Activated T-helper 1 cell treated with anti-CD3 and anti-CD28 coated beads, Interleukin-12 subunit alpha, Interleukin-12 subunit beta, Interleukin-2, Interleukin-4 antibody, amounts not matched to agents 30 ng/mL and 10 ng/mL and 1 ng/mL, durations not matched to agents 14 hours and 24 hours and 36 hours (primary cell): ENCODE measurements around the gene PRG3. TPM values are rescaled to one million over a fixed set of nuclear protein-coding genes. Genes with fewer than 3 reads are reported as not detected.
"Not testable (repeated sequence)": the region's sequence is repeated elsewhere in the genome, so short reads cannot be mapped to it uniquely, and the experiment has no call there.

Experiments used
- DNase-seq: peaks from one replicate; pipeline ENCODE4 v3.0.0; 2021; ENCODE audit warnings: low spot score
- H3K27ac Mint-ChIP-seq: one replicate; pipeline ENCODE4 v1.8.0; 2021; ENCODE audit warnings: mild to moderate bottlenecking, mixed read lengths
- H3K27me3 Mint-ChIP-seq: one replicate; pipeline ENCODE4 v1.8.0; 2022; ENCODE audit warnings: mild to moderate bottlenecking, moderate library complexity, mixed read lengths; ENCODE audit not compliant: insufficient read depth
- H3K36me3 Mint-ChIP-seq: one replicate; pipeline ENCODE4 v1.8.0; 2021; ENCODE audit warnings: low read depth, mixed read lengths
- H3K4me1 Mint-ChIP-seq: one replicate; pipeline ENCODE4 v1.8.0; 2021; ENCODE audit warnings: low read depth, mixed read lengths
- H3K4me3 Mint-ChIP-seq: one replicate; pipeline ENCODE4 v1.8.0; 2021; ENCODE audit warnings: mild to moderate bottlenecking, moderate library complexity, mixed read lengths
- H3K9me3 Mint-ChIP-seq: one replicate; pipeline ENCODE4 v1.8.0; 2021; ENCODE audit warnings: mixed read lengths
- intact Hi-C: fragments of 100-400 bp; cut with micrococcal nuclease; formaldehyde crosslinking; loops from one replicate; pipeline ENCODE4 v1.15.1; 2024
- total RNA-seq: library from RNA; stranded (reverse); gene quantifications from 2 replicates; pipeline ENCODE4 v1.2.3, GENCODE V29; 2022

Gene PRG3
- total RNA-seq, 1 donor from 2014 or later, result not detected

DNA sequence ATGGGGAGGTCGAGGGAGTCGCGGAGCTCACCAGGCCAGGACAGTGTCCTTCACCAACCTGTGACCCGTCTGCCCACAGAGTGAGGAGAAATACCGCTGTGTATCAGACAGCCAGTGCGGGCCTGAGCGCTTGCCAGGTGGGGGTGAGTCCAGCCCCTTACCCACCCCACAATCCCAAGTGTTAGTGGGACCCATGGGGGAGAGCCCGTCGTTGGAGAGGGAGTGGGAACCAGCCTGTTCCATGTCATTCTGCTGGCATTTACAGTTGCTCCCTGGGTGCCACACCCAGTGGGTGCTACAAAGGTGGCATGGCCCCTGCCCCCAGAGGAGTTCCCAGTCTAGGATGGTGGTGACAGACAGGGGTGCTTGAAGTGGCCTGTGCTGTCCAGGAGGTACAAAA is 33.6 kb downstream of the PRG3 start:
- Mint-ChIP-seq H3K4me3 (no peak overlapping the region), H3K36me3 (no peaks in the 10 kb centered on the region), H3K27me3 (peaks cover 8% of the 10 kb centered on the region), H3K9me3 (peaks cover 6% of the 10 kb centered on the region), H3K27ac (no peak overlapping the region), H3K4me1 (peaks cover 13% of the 10 kb centered on the region)
- intact Hi-C loops, result loop anchor here (5.0 kb wide), 1 partner anchor 940 kb away; no protein-coding TSS in a partner anchor
- no peak for DNase-seq

DNA sequence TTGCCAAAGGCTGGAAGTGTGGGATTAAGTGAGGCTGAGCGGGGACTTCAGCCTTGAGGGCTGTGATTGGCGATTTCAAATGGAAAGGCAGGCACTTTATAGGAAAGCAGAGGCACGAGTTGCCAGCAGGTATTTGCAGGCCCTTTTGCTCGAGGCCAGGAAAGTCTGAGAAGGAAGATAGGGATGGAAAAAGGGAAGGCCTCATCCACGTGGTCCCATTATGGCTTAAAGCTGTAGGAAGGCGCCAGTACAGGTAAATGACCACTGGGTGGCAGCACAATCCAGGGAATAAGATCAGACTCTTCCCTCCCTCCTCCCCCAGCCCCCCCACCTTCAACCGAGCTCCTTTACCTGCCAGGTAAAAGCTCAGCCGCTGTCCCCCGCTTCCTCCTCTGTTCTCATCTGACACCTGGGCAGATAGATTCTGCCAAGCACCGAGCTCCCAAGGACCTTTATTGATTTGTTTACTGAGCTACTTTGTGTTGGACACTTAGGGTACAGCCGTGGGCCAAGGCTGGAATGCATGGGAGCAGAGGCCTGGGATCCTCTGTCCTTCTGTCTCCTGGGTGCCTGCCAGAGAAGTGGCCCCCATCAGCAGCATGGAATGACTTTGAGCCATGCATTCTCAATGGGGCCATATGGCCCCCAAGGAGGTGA is 35.3 kb downstream of the PRG3 start:
- peaks cover 8% of the 10 kb centered on the region for H3K27me3 Mint-ChIP-seq
- intact Hi-C loops, result loop anchor here (1.0 to 5.0 kb wide), 6 partner anchors 10 to 942 kb away; partner anchors contain the start of gene SSRP1
- H3K27ac Mint-ChIP-seq, result no peak overlapping the region
- DNase-seq, result peak; percentile 33
- H3K36me3 Mint-ChIP-seq, result no peaks in the 10 kb centered on the region
- no peaks in the 10 kb centered on the region for H3K9me3 Mint-ChIP-seq
- H3K4me1 Mint-ChIP-seq, result peaks cover 13% of the 10 kb centered on the region
- no peak overlapping the region for H3K4me3 Mint-ChIP-seq

DNA sequence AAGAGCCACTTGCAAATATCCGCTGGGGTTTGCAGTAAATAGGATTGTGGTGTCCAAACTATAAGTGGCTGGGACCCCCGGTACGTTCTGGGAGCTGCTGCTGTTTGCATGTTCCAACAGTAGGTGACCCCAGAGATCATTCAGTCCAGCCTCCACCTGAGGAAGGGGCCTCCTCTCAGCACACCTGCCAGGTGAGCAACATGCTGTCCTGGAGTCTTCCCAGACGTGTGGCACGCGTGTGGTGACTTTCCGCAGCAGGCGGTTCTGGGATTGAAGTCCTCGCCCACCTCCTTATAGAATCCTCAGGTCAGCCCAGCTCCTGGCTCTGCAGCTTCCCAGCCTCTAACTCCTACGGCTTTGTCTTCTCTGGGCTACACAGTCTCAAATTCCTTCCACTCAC is 36.1 kb downstream of the PRG3 start:
- no peak for DNase-seq
- Mint-ChIP-seq H3K27me3 (peaks cover 8% of the 10 kb centered on the region), H3K9me3 (no peaks in the 10 kb centered on the region), H3K36me3 (no peaks in the 10 kb centered on the region), H3K4me1 (peaks cover 11% of the 10 kb centered on the region), H3K4me3 (no peak overlapping the region), H3K27ac (no peak overlapping the region)
- intact Hi-C loops, result loop anchor here (1.0 to 5.0 kb wide), 6 partner anchors 10 to 942 kb away; partner anchors contain the start of gene SSRP1

DNA sequence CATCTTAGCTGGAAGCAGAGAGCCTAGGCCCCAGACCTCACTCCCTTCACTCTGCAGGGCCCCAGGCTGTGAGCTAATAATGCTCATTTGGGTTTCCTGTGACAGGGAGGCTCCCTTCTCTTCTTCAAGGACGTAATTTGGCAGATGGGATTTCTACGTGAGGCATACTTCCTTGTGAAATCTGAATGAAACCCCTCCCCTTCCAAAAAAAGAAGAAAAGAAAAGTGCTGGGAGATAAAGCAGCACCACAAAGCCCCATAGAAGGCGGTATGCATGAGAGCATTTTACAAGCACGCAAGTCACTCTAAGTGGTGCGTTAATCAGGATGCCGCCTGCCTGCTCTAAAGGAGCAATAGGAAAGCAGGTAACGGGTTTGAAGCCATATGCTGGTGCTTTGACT is 37.1 kb downstream of the PRG3 start:
- DNase-seq, result no peak
- Mint-ChIP-seq H3K36me3 (no peaks in the 10 kb centered on the region), H3K9me3 (no peaks in the 10 kb centered on the region), H3K4me1 (peaks cover 9% of the 10 kb centered on the region), H3K27ac (no peak overlapping the region), H3K27me3 (peaks cover 8% of the 10 kb centered on the region), H3K4me3 (no peak overlapping the region)
- intact Hi-C loops, result no loop called here

DNA sequence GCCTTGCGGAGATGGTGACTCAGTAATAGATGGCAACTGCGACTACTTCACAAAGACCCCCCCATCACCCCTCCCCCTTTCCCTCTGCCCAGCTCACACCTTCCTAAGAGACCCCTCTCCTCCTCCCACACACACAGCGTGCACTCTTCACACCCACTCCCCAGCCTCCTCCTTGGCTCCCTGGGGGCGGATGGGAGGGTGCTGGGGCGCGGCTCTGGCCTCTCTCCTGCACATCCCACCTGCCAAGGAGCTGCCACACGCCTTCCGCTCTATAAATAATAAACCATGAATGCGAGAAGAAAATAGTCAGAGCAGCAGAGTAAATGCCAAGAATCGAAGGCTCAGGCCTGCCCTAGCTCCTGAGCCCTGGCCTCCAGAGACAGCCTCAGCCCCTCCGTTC is 38.2 kb downstream of the PRG3 start:
- Mint-ChIP-seq H3K4me3 (no peak overlapping the region), H3K36me3 (no peaks in the 10 kb centered on the region)

DNA sequence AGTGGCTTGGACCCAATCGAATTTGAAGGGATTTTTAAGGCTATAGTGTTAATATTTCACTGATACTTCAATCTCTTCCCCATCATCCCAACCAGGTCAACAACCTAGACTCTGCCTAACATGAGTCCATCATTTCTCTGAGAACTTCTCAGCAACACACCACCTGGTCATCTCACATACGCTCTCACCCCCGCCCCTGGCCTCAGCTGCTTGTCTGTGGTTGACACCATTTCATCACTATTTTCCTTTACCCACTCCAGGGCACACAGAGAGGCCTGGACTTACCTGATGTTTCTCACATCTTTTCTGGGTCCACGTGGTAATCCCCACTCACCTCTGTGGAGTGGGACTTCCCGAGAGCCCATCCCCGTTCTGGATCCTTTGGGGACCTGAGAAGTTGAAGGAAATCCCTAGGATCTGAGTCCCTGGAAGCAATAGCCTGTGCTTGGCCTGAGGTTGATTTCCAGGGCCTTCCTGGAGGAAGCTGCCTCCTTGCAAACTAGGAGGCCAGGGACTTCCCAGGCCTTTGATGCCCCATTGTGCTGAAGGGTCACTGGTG is 39.6 kb downstream of the PRG3 start:
- Mint-ChIP-seq H3K36me3 (no peaks in the 10 kb centered on the region), H3K27me3 (peaks cover 1% of the 10 kb centered on the region), H3K4me3 (no peak overlapping the region), H3K9me3 (no peaks in the 10 kb centered on the region), H3K4me1 (peaks cover 12% of the 10 kb centered on the region), H3K27ac (no peak overlapping the region)
- intact Hi-C loops, result no loop called here
- no peak for DNase-seq

More for the DNA sequence above, 38.2 kb downstream of the PRG3 start:
- no peak for DNase-seq
- Mint-ChIP-seq H3K9me3 (no peaks in the 10 kb centered on the region), H3K27me3 (peaks cover 1% of the 10 kb centered on the region), H3K27ac (no peak overlapping the region), H3K4me1 (peaks cover 9% of the 10 kb centered on the region)
- intact Hi-C loops, result no loop called here

DNA sequence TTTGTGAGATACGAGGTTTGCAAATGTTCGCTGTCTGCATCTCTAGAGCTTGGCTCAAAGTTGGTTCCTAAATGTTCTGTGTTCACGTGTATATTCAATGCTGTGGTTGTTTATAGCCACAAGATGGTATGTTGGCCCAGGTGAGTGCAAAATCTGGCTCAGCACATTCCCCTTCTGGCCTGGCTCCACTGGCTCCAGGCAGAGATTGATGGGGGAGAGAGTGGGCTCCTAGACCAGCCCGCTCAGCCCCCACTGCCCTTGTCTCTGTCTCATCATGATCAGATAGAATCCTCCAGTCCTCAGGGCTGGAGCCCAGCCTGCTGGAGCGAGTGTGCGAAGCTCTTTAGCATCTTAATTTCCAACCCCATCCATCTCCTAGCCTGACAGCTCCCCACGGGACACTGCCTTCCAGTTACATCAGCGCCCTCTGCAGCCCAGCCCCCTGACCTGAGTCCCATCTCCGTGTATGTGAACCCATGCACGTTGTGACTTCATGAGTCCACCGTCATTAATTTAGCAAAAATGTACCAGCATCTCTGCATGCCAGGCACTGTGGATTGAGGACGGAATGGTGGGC is 40.8 kb downstream of the PRG3 start:
- Mint-ChIP-seq H3K4me1 (peaks cover 11% of the 10 kb centered on the region), H3K36me3 (peaks cover 3% of the 10 kb centered on the region), H3K27me3 (peaks cover 1% of the 10 kb centered on the region), H3K4me3 (no peak overlapping the region), H3K9me3 (no peaks in the 10 kb centered on the region), H3K27ac (no peak overlapping the region)
- no peak for DNase-seq
- intact Hi-C loops, result no loop called here

DNA sequence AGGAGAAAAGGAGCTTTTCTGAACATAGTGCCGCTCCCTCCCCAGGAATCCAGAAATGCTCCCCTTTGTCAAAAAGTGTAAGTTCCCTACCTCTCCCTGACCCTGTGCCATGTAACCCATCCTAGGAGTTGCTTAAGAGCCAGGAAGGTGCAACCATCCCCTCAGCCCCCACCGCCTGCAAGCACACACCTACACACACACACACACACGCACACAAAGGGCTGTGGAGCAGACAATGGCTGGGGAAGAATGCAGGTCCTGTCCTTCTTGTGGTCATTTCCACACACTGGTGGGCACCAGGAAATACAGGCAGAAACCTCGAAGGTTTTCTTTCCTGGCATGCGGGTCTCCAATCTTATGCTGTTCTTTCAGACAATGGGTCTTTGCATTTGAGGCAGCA is 41.6 kb downstream of the PRG3 start:
- H3K27me3 Mint-ChIP-seq, result peaks cover 1% of the 10 kb centered on the region
- H3K9me3 Mint-ChIP-seq, result no peaks in the 10 kb centered on the region
- H3K36me3 Mint-ChIP-seq, result peaks cover 6% of the 10 kb centered on the region
- DNase-seq, result no peak
- no peak overlapping the region for H3K4me3 Mint-ChIP-seq
- no peak overlapping the region for H3K27ac Mint-ChIP-seq
- H3K4me1 Mint-ChIP-seq, result peaks cover 19% of the 10 kb centered on the region
- intact Hi-C loops, result loop anchor here (5.0 to 10.0 kb wide), 2 partner anchors 455 to 1238 kb away; partner anchors contain the start of genes LPXN and ZFP91

DNA sequence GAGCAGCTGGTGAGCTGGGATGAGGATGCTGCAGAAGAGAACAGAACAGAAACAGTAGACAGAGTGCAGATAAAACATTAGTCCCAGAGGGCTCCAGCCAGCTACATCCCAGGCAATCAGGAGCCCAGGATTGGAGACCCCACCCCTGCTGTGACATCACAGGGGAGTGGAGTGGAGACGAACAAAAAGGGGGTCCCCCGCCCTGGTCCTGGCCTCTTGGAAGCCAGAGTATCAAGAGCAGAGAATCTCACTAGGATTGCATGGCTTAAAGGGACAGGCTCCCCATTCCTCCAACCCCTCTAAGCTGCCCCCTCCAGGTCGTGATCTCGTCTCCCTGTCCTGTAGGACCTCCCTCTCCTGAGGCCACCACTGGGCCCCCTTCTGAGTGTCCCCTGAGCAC is 42.8 kb downstream of the PRG3 start, which contains the start of gene P2RX3:
Gene P2RX3 (plus strand): TSS at position 211 of the 400 bp plus-strand sequence. CDS start 199 bp downstream, outside the sequence.
- intact Hi-C loops, result loop anchor here (5.0 to 10.0 kb wide), 2 partner anchors 457 to 1239 kb away; partner anchors contain the start of genes LPXN and ZFP91
- H3K27ac Mint-ChIP-seq, result peak within 1 kb of the TSS; percentile 15
- H3K9me3 Mint-ChIP-seq, result no peaks in the 10 kb centered on the region
- H3K4me3 Mint-ChIP-seq, result peak within 1 kb of the TSS; percentile 12
- no peak for DNase-seq
- H3K27me3 Mint-ChIP-seq, result peaks cover 1% of the 10 kb centered on the region
- peaks cover 31% of the 10 kb centered on the region for H3K4me1 Mint-ChIP-seq
- H3K36me3 Mint-ChIP-seq, result peaks cover 15% of the 10 kb centered on the region

DNA sequence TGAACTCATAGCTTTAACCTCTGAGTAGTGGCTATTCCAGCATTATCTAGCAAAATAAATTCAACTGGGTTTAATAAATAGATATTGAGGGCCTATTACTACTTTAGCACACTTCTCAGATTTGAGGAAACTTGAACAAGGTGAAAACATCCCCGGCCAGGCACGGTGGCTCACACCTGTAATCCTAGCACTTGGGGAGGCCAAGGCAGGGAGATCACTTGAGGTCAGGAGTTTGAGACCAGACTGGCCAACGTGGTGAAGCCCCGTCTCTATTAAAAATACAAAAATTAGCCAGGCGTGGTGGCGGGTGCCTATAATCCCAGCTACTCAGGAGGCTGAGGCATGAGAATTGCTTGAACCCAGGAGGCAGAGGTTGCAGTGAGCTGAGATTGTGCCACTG is 44.1 kb downstream of the PRG3 start:
- H3K4me3 Mint-ChIP-seq, result peak overlapping the region; percentile 92
- not testable (repeated sequence) for DNase-seq, H3K9me3 Mint-ChIP-seq, H3K27me3 Mint-ChIP-seq
- peaks cover 34% of the 10 kb centered on the region for H3K4me1 Mint-ChIP-seq
- peaks cover 21% of the 10 kb centered on the region for H3K36me3 Mint-ChIP-seq
- intact Hi-C loops, result loop anchor here (1.0 to 10.0 kb wide), 5 partner anchors 88 to 1240 kb away; partner anchors contain the start of genes CLP1, LPXN, TIMM10 and ZFP91
- H3K27ac Mint-ChIP-seq, result peak overlapping the region; percentile 99

DNA sequence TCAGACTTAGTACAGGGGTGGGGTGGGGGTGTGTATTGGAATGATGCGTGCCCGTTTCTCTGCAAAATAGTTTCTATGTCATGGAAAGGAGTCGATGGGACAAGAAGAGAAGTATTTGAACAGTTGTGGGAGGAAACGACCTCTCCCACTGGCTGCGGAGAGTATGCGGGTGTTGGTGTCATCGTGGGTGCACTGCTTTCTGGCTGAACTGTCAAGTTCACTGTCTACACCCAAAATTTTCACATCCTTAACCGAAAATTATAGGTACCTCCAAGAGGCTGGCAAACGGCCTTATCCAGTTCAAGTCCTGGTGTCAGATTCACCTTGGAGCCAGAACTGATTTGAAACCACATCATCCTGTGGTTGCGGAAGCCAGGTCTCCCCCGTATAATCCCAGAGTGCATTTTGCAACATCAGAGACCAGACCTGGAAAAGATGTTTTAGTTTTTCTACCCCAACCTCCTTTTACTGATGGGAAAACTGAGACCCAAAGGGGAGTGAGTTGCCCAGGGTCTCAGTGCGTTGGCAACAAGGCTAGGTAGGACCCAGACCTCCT is 44.8 kb downstream of the PRG3 start:
- peaks cover 26% of the 10 kb centered on the region for H3K36me3 Mint-ChIP-seq
- DNase-seq, result no peak
- intact Hi-C loops, result loop anchor here (1.0 to 10.0 kb wide), 5 partner anchors 89 to 1241 kb away; partner anchors contain the start of genes CLP1, LPXN, TIMM10 and ZFP91
- peak overlapping the region; percentile 99 for H3K27ac Mint-ChIP-seq
- H3K9me3 Mint-ChIP-seq, result no peaks in the 10 kb centered on the region
- peak overlapping the region; percentile 92 for H3K4me3 Mint-ChIP-seq
- peaks cover 1% of the 10 kb centered on the region for H3K27me3 Mint-ChIP-seq
- H3K4me1 Mint-ChIP-seq, result peaks cover 34% of the 10 kb centered on the region

DNA sequence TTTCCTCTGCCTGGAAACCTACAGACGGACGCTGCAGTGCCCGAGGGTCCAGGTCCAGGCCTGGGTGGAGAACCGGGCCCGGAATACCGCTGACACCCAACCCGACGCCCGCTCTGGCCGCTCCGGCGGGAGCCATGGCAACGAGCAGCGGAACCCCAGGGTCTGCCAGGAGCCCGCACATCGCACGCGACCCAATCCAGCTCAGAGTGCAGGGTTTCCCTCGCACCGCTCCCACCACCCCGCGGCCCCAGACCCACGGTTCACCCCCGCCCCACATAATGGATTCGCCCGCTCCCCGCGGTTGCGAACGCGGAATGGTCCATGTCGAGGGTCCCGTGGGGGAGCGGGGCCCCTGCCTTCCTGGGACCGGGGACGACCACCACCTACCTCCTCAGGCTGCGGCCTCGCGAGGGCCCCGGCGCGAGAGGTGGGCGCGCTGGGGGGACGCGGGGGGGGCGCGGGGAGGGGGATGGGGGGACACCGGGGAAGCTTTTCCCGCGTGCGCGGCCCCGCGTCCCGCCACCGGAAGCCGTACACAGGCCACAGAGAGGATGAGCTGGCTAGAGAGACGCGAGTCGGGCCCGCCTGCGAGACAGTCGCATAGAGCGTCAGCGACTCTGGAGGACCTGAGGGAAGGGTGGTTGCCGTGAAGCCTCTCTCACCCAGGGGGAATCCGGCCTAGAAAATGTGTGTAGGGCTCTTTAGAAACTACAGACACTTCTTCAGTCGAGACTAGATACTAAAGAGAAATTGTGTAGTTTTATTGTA is 45.4 kb downstream of the PRG3 start, which contains the start of gene SSRP1:
Gene SSRP1 (minus strand): TSS at position 550 of the 768 bp plus-strand sequence. CDS start 771 bp downstream, outside the sequence.
- Mint-ChIP-seq H3K27ac (peak within 1 kb of the TSS; percentile 99), H3K4me1 (peaks cover 39% of the 10 kb centered on the region), H3K27me3 (peaks cover 1% of the 10 kb centered on the region), H3K36me3 (peaks cover 33% of the 10 kb centered on the region), H3K9me3 (no peaks in the 10 kb centered on the region), H3K4me3 (peak within 1 kb of the TSS; percentile 92)
- intact Hi-C loops, result loop anchor here (1.0 to 10.0 kb wide), 11 partner anchors 10 to 1242 kb away; partner anchors contain the start of genes CLP1, LPXN, MED19 and SELENOH
- peak; percentile 81 for DNase-seq
